ENCODE results near the gene AP2B1. TPM values are rescaled to one million over a fixed set of nuclear protein-coding genes. Genes with fewer than 3 reads are reported as not detected.
"Not testable (repeated sequence)": the region's sequence is repeated elsewhere in the genome, so short reads cannot be mapped to it uniquely, and the experiment has no call there.

Gene AP2B1
- total RNA-seq, 1 donor from 2014 or later: 129 TPM

- ATAC-seq (ENCODE audit: low read depth) (no peak), DNase-seq (no peak)
- Mint-ChIP-seq H3K27ac (no peak overlapping the region), H3K9me3 (no peaks in the 10 kb centered on the region), H3K4me3 (no peak overlapping the region), H3K27me3 (no peaks in the 10 kb centered on the region), H3K36me3 (ENCODE audit: low read depth) (peaks cover 66% of the 10 kb centered on the region), H3K4me1 (no peaks in the 10 kb centered on the region)
- ChIA-PET POLR2A (interaction anchor here (0.7 kb wide), 1 partner anchor 11 kb away, joined by 3 read pairs; no protein-coding TSS in a partner anchor), CTCF (no interaction called here)
- TF ChIP-seq, protein P1, sequence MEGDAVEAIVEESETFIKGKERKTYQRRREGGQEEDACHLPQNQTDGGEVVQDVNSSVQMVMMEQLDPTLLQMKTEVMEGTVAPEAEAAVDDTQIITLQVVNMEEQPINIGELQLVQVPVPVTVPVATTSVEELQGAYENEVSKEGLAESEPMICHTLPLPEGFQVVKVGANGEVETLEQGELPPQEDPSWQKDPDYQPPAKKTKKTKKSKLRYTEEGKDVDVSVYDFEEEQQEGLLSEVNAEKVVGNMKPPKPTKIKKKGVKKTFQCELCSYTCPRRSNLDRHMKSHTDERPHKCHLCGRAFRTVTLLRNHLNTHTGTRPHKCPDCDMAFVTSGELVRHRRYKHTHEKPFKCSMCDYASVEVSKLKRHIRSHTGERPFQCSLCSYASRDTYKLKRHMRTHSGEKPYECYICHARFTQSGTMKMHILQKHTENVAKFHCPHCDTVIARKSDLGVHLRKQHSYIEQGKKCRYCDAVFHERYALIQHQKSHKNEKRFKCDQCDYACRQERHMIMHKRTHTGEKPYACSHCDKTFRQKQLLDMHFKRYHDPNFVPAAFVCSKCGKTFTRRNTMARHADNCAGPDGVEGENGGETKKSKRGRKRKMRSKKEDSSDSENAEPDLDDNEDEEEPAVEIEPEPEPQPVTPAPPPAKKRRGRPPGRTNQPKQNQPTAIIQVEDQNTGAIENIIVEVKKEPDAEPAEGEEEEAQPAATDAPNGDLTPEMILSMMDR (IDR thresholded peaks at IDR 0.05): no peak
- intact Hi-C loops (cut with micrococcal nuclease): no loop called here
Measured at GRCh38 chr17:35695613-35696012, 108.5 kb downstream of the AP2B1 start.

DNA sequence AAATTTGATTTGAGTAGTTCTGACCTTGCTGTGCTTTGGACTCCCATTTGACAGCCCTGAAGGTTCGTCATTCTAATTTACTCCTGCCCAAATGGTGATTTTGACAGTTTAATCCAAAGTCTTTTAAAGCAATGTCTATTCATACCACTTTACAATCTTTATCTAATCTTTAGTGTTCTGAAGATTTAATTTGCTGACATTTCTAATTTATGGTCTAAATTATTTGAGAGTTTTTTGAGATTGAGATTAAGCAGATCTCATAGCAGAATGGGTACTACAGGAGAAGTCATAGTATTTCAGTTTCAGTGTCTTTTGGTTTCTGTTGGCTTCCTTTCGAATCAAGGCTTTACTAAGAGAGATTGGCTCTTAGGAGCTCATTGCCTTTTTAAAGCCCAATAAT is 111.7 kb downstream of the AP2B1 start:
- DNase-seq: no peak
- Mint-ChIP-seq H3K4me1 (no peaks in the 10 kb centered on the region), H3K27ac (no peak overlapping the region), H3K9me3 (no peaks in the 10 kb centered on the region), H3K36me3 (ENCODE audit: low read depth) (peaks cover 55% of the 10 kb centered on the region), H3K4me3 (no peak overlapping the region), H3K27me3 (no peaks in the 10 kb centered on the region)
- POLR2A ChIA-PET: no interaction called here
- no peak for ATAC-seq (ENCODE audit: low read depth)
- CTCF ChIA-PET: no interaction called here
- intact Hi-C loops (cut with micrococcal nuclease): no loop called here
- TF ChIP-seq, protein P1 (IDR thresholded peaks at IDR 0.05): no peak

GRCh38 chr17:35700150-35700549 is 113.0 kb downstream of the AP2B1 start:
- ChIA-PET POLR2A (no interaction called here), CTCF (no interaction called here)
- no peak for ATAC-seq (ENCODE audit: low read depth)
- Mint-ChIP-seq H3K4me3 (no peak overlapping the region), H3K36me3 (ENCODE audit: low read depth) (peaks cover 50% of the 10 kb centered on the region), H3K27ac (no peak overlapping the region), H3K9me3 (no peaks in the 10 kb centered on the region), H3K4me1 (peaks cover 3% of the 10 kb centered on the region), H3K27me3 (no peaks in the 10 kb centered on the region)
- no peak for DNase-seq
- intact Hi-C loops (cut with micrococcal nuclease): no loop called here
- TF ChIP-seq, protein P1 (IDR thresholded peaks at IDR 0.05): no peak

DNA sequence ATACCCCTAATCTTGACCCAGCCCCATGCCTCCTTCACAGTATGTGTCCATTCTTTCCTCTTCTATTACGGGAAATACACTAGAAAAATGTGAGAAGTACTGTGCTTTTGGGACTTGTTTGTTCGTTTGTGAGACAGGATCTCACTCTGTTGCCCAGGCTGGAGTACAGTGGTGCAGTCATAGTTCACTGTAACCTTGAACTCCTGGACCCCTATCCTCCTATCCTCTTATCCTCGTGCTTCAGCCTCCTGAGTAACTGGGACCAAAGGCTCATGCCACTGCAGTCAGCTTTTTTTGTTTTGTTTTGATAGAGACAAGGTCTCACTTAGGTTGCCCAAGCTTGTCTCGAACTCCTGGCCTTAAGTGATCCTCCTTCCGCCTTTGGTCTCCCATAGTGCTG is 114.4 kb downstream of the AP2B1 start:
- Mint-ChIP-seq H3K27me3 (no peaks in the 10 kb centered on the region), H3K4me1 (peaks cover 3% of the 10 kb centered on the region), H3K27ac (no peak overlapping the region), H3K36me3 (ENCODE audit: low read depth) (peaks cover 52% of the 10 kb centered on the region), H3K4me3 (no peak overlapping the region), H3K9me3 (no peaks in the 10 kb centered on the region)
- ChIA-PET CTCF (no interaction called here), POLR2A (no interaction called here)
- ATAC-seq (ENCODE audit: low read depth) (no peak), DNase-seq (no peak)
- intact Hi-C loops (cut with micrococcal nuclease): no loop called here
- TF ChIP-seq, protein P1 (IDR thresholded peaks at IDR 0.05): no peak

- H3K27me3 Mint-ChIP-seq; intact Hi-C loops (cut with micrococcal nuclease); H3K27ac Mint-ChIP-seq; H3K4me3 Mint-ChIP-seq; ATAC-seq (ENCODE audit: low read depth); H3K9me3 Mint-ChIP-seq; DNase-seq; CTCF ChIA-PET: not testable (repeated sequence)
- Mint-ChIP-seq H3K36me3 (ENCODE audit: low read depth) (peaks cover 51% of the 10 kb centered on the region), H3K4me1 (peaks cover 16% of the 10 kb centered on the region)
- POLR2A ChIA-PET: interaction anchor here (0.7 kb wide), 1 partner anchor 32 kb away, joined by 6 read pairs; no protein-coding TSS in a partner anchor
Measured at GRCh38 chr17:35703308-35703707, 116.2 kb downstream of the AP2B1 start.

DNA sequence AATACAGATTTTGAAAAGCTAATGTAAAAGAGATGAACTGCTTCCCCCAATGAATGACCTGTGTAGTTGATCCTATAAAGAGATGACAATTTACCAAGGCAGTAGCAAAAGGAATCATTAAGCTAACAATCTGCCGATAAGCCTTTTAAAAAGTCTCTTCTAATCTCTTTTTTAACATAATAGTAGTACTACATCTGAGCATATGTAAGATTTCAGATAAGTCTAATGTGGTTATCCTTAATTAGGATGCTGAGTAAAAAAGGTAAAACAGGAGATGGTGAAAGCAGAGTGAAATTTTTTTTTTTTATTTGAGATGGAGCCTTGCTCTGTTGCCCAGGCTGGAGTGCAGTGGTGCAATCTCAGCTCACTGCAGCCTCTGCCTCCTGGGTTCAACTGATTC is 118.1 kb downstream of the AP2B1 start:
- ChIA-PET CTCF (no interaction called here), POLR2A (interaction anchor here (0.6 to 0.7 kb wide), 2 partner anchors 59 to 137 kb away, joined by 3 read pairs; no protein-coding TSS in a partner anchor)
- TF ChIP-seq, protein P1 (IDR thresholded peaks at IDR 0.05): no peak
- H3K27ac Mint-ChIP-seq: no peak overlapping the region
- H3K36me3 Mint-ChIP-seq (ENCODE audit: low read depth): peaks cover 50% of the 10 kb centered on the region
- no peak overlapping the region for H3K4me3 Mint-ChIP-seq
- intact Hi-C loops (cut with micrococcal nuclease): no loop called here
- peaks cover 28% of the 10 kb centered on the region for H3K4me1 Mint-ChIP-seq
- no peaks in the 10 kb centered on the region for H3K9me3 Mint-ChIP-seq
- H3K27me3 Mint-ChIP-seq: no peaks in the 10 kb centered on the region
- DNase-seq (no peak), ATAC-seq (ENCODE audit: low read depth) (no peak)

Data from activated B cell treated with CpG ODN at 0.5 μM for 24 hours (primary cell).